Activated T-cell treated with anti-CD3 and anti-CD28 coated beads, Interleukin-2, amount 50 U/mL, for 24 hours (primary cell): ENCODE results near the gene FBLN2.

ENCODE experiments used
- DNase-seq: peaks from one replicate; pipeline ENCODE4 v3.0.0-alpha.2; 2020
- H3K27ac Mint-ChIP-seq: 2 replicates; pipeline ENCODE4 v1.8.0; 2020; ENCODE audit warnings: mild to moderate bottlenecking, mixed read lengths
- H3K27me3 Mint-ChIP-seq: 2 replicates; pipeline ENCODE4 v1.8.0; 2020; ENCODE audit warnings: mixed read lengths
- H3K36me3 Mint-ChIP-seq: 2 replicates; pipeline ENCODE4 v1.8.0; 2020; ENCODE audit warnings: low read depth, mixed read lengths
- H3K4me1 Mint-ChIP-seq: 2 replicates; pipeline ENCODE4 v1.8.0; 2020; ENCODE audit warnings: low read depth, mixed read lengths
- H3K4me3 Mint-ChIP-seq: 2 replicates; pipeline ENCODE4 v1.8.0; 2020; ENCODE audit warnings: mild to moderate bottlenecking, moderate library complexity, mixed read lengths
- H3K9me3 Mint-ChIP-seq: 2 replicates; pipeline ENCODE4 v1.8.0; 2020; ENCODE audit warnings: mixed read lengths

FBLN2 gene

GRCh38 chr3:13612829-13613228, 63.9 kb downstream of the FBLN2 start:
- H3K27me3 Mint-ChIP-seq, result peaks cover 8% of the 10 kb centered on the region
- H3K36me3 Mint-ChIP-seq, result no peaks in the 10 kb centered on the region
- no peaks in the 10 kb centered on the region for H3K4me1 Mint-ChIP-seq
- H3K4me3 Mint-ChIP-seq, result no peak overlapping the region
- no peak overlapping the region for H3K27ac Mint-ChIP-seq
- H3K9me3 Mint-ChIP-seq, result no peaks in the 10 kb centered on the region
- DNase-seq, result no peak

GRCh38 chr3:13613343-13614190, 64.6 kb downstream of the FBLN2 start:
- H3K36me3 Mint-ChIP-seq, result no peaks in the 10 kb centered on the region
- H3K27me3 Mint-ChIP-seq, result peaks cover 8% of the 10 kb centered on the region
- no peak overlapping the region for H3K27ac Mint-ChIP-seq
- no peaks in the 10 kb centered on the region for H3K4me1 Mint-ChIP-seq
- no peak for DNase-seq
- no peaks in the 10 kb centered on the region for H3K9me3 Mint-ChIP-seq
- H3K4me3 Mint-ChIP-seq, result no peak overlapping the region

- Mint-ChIP-seq H3K27ac (no peak overlapping the region), H3K27me3 (peaks cover 7% of the 10 kb centered on the region), H3K9me3 (no peaks in the 10 kb centered on the region), H3K4me1 (no peaks in the 10 kb centered on the region), H3K4me3 (no peak overlapping the region), H3K36me3 (no peaks in the 10 kb centered on the region)
- no peak for DNase-seq
These were observed 65.7 kb downstream of the FBLN2 start for GRCh38 chr3:13614607-13615006.

- no peak for DNase-seq
- Mint-ChIP-seq H3K27ac (no peak overlapping the region), H3K36me3 (no peaks in the 10 kb centered on the region), H3K4me3 (no peak overlapping the region), H3K27me3 (peaks cover 3% of the 10 kb centered on the region), H3K9me3 (no peaks in the 10 kb centered on the region), H3K4me1 (no peaks in the 10 kb centered on the region)
These were observed 66.1 kb downstream of the FBLN2 start for GRCh38 chr3:13615019-13615528.

- no peak for DNase-seq
- H3K36me3 Mint-ChIP-seq, result no peaks in the 10 kb centered on the region
- no peaks in the 10 kb centered on the region for H3K9me3 Mint-ChIP-seq
- H3K4me1 Mint-ChIP-seq, result peaks cover under 1% of the 10 kb centered on the region
- H3K4me3 Mint-ChIP-seq, result no peak overlapping the region
- no peak overlapping the region for H3K27ac Mint-ChIP-seq
- H3K27me3 Mint-ChIP-seq, result no peaks in the 10 kb centered on the region
These were observed 67.4 kb downstream of the FBLN2 start for GRCh38 chr3:13616359-13616758.

GRCh38 chr3:13617097-13617738, 68.3 kb downstream of the FBLN2 start:
- Mint-ChIP-seq H3K4me1 (peaks cover 9% of the 10 kb centered on the region), H3K9me3 (no peaks in the 10 kb centered on the region), H3K36me3 (no peaks in the 10 kb centered on the region), H3K4me3 (no peak overlapping the region), H3K27ac (no peak overlapping the region), H3K27me3 (peaks cover 2% of the 10 kb centered on the region)
- DNase-seq, result no peak

GRCh38 chr3:13617981-13618380, 69.1 kb downstream of the FBLN2 start:
- H3K27ac Mint-ChIP-seq, result no peak overlapping the region
- H3K4me1 Mint-ChIP-seq, result peaks cover 10% of the 10 kb centered on the region
- H3K27me3 Mint-ChIP-seq, result peaks cover 2% of the 10 kb centered on the region
- DNase-seq, result no peak
- no peak overlapping the region for H3K4me3 Mint-ChIP-seq
- no peaks in the 10 kb centered on the region for H3K36me3 Mint-ChIP-seq
- H3K9me3 Mint-ChIP-seq, result no peaks in the 10 kb centered on the region

GRCh38 chr3:13618836-13619235, 69.9 kb downstream of the FBLN2 start:
- H3K27ac Mint-ChIP-seq, result no peak overlapping the region
- H3K36me3 Mint-ChIP-seq, result no peaks in the 10 kb centered on the region
- H3K4me1 Mint-ChIP-seq, result peaks cover 10% of the 10 kb centered on the region
- peaks cover 2% of the 10 kb centered on the region for H3K27me3 Mint-ChIP-seq
- DNase-seq, result no peak
- H3K9me3 Mint-ChIP-seq, result no peaks in the 10 kb centered on the region
- no peak overlapping the region for H3K4me3 Mint-ChIP-seq

GRCh38 chr3:13619661-13620230, 70.8 kb downstream of the FBLN2 start:
- peaks cover 10% of the 10 kb centered on the region for H3K4me1 Mint-ChIP-seq
- DNase-seq, result no peak
- peaks cover 2% of the 10 kb centered on the region for H3K27me3 Mint-ChIP-seq
- H3K9me3 Mint-ChIP-seq, result no peaks in the 10 kb centered on the region
- H3K36me3 Mint-ChIP-seq, result no peaks in the 10 kb centered on the region
- H3K27ac Mint-ChIP-seq, result no peak overlapping the region
- H3K4me3 Mint-ChIP-seq, result no peak overlapping the region

GRCh38 chr3:13620281-13620680, 71.4 kb downstream of the FBLN2 start:
- no peaks in the 10 kb centered on the region for H3K36me3 Mint-ChIP-seq
- no peak overlapping the region for H3K27ac Mint-ChIP-seq
- peaks cover 2% of the 10 kb centered on the region for H3K27me3 Mint-ChIP-seq
- H3K4me3 Mint-ChIP-seq, result no peak overlapping the region
- DNase-seq, result no peak
- H3K9me3 Mint-ChIP-seq, result no peaks in the 10 kb centered on the region
- peaks cover 10% of the 10 kb centered on the region for H3K4me1 Mint-ChIP-seq

- H3K27me3 Mint-ChIP-seq, result peaks cover 2% of the 10 kb centered on the region
- H3K36me3 Mint-ChIP-seq, result no peaks in the 10 kb centered on the region
- no peak overlapping the region for H3K27ac Mint-ChIP-seq
- no peak overlapping the region for H3K4me3 Mint-ChIP-seq
- no peaks in the 10 kb centered on the region for H3K9me3 Mint-ChIP-seq
- no peak for DNase-seq
- H3K4me1 Mint-ChIP-seq, result peaks cover 10% of the 10 kb centered on the region
These were observed 71.9 kb downstream of the FBLN2 start for GRCh38 chr3:13620776-13621365.

GRCh38 chr3:13621381-13622221, 72.7 kb downstream of the FBLN2 start:
- Mint-ChIP-seq H3K4me3 (peak overlapping the region; percentile 71), H3K4me1 (peaks cover 10% of the 10 kb centered on the region), H3K36me3 (no peaks in the 10 kb centered on the region), H3K27ac (peak overlapping the region; percentile 87), H3K27me3 (peaks cover 2% of the 10 kb centered on the region), H3K9me3 (no peaks in the 10 kb centered on the region)
- DNase-seq, result peak; percentile 38

GRCh38 chr3:13622356-13622755, 73.4 kb downstream of the FBLN2 start:
- no peak overlapping the region for H3K27ac Mint-ChIP-seq
- DNase-seq, result no peak
- H3K36me3 Mint-ChIP-seq, result no peaks in the 10 kb centered on the region
- H3K27me3 Mint-ChIP-seq, result peaks cover 2% of the 10 kb centered on the region
- H3K4me3 Mint-ChIP-seq, result no peak overlapping the region
- no peaks in the 10 kb centered on the region for H3K9me3 Mint-ChIP-seq
- H3K4me1 Mint-ChIP-seq, result peaks cover 10% of the 10 kb centered on the region

- H3K27ac Mint-ChIP-seq, result no peak overlapping the region
- H3K4me3 Mint-ChIP-seq, result no peak overlapping the region
- no peaks in the 10 kb centered on the region for H3K9me3 Mint-ChIP-seq
- no peaks in the 10 kb centered on the region for H3K36me3 Mint-ChIP-seq
- DNase-seq, result no peak
- H3K4me1 Mint-ChIP-seq, result peaks cover 10% of the 10 kb centered on the region
- peaks cover 2% of the 10 kb centered on the region for H3K27me3 Mint-ChIP-seq
These were observed 74.3 kb downstream of the FBLN2 start for GRCh38 chr3:13623101-13623654.
